ENCODE measurements around the gene CSRNP3.

Gene CSRNP3

DNA sequence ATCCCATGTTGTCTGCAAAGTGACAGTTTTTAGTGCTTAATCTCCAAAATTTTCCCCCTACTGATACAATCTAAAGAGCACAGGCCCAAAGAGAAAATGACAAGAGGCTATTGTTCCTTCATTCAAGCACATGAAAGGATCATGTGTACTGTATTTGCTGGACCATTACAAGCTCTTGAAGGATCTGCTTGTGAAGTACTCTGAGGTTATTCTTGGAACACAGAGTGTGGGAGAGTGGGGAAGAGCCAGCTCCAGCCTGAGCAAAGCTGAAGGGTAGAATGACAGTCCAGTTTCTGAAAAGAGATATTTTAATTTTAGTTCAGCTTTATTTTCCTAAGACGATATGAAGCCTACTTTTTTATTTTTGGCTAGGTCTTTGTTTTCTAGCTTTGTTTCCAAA is 212.3 kb downstream of the CSRNP3 start:
- DNase-seq (ENCODE audit: low read depth, low spot score), result no peak

- DNase-seq (ENCODE audit: low read depth, low spot score), result no peak
Measured at GRCh38 chr2:165682546-165682945, 213.0 kb downstream of the CSRNP3 start.

GRCh38 chr2:165686800-165687199 is 217.3 kb downstream of the CSRNP3 start:
- no peak for DNase-seq (ENCODE audit: low read depth, low spot score)

DNA sequence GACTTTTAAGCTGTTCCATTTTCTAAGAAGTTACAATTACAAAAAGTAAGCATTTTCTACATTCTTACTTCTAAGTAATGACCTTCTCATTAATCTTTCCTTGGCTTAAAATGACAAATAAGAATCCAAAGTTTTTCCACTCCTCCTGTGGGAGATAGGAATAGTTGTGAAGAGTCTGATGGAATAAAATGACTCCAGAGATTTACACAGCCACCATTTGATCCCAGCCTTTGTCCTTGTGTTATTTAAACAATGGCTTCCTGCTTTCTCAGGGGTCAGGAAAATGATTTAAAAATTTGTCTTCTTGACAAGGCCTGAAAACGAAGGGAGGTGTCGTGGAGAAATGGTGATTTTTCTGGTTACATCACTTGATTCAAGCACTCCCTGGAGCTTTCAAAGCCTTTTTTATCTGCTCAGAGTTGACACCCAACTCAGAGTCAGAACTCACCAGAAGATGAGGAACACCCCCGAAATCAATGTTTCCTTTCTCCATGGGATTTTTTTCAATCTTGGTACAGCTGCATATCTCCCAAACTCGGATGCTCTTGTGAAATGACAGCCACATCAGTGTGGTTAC is 218.0 kb downstream of the CSRNP3 start:
- DNase-seq (ENCODE audit: low read depth, low spot score), result no peak

GRCh38 chr2:165691615-165692014 is 222.1 kb downstream of the CSRNP3 start:
- DNase-seq (ENCODE audit: low read depth, low spot score), result no peak

GRCh38 chr2:165692906-165693305 is 223.4 kb downstream of the CSRNP3 start:
- no peak for DNase-seq (ENCODE audit: low read depth, low spot score)

- no peak for DNase-seq (ENCODE audit: low read depth, low spot score)
Measured at GRCh38 chr2:165693838-165694237, 224.3 kb downstream of the CSRNP3 start.

GRCh38 chr2:165697748-165698443 is 228.4 kb downstream of the CSRNP3 start:
- DNase-seq (ENCODE audit: low read depth, low spot score), result no peak

DNA sequence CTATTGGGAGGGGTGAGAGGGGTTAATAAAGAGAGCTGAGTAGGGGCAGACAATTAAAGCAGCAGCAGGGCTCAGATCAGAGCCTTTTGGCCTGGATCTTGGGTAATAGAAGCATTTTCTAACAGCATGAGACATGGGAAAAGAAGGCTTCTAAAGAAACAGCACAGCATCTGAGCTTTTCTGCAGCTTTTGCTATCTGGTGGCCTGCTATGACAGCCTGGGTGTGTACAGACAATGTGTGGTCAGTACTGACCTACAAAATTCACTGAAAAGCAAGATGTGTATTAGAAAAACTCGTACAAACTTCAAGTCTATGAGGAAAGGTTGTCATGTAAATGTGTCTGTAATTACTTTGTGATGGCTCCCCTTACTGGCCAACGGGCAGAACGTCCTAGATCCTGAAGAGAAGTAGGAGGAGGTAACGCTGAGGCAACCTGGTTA is 229.0 kb downstream of the CSRNP3 start:
- no peak for DNase-seq (ENCODE audit: low read depth, low spot score)

- DNase-seq (ENCODE audit: low read depth, low spot score), result no peak
Measured at GRCh38 chr2:165699946-165700345, 230.4 kb downstream of the CSRNP3 start.

DNA sequence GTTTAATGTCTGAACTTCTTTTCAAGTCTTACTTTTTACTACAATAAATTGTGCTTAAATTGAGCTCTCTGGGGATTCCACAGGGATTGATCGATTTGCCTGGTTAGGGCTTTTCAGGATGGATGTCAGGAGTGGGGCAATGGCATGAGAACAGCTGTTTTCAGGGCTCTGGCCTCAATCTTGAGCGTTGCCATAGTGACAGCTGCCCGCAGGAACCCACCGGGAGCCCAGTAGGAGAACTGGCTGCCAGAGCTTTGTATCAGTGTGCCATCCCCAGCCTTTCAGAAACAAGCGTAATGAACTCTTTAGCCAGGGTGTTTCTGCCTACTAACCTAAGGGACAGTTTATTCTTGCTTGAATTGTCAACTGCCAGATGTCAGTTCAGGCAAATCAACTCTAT is 231.0 kb downstream of the CSRNP3 start:
- no peak for DNase-seq (ENCODE audit: low read depth, low spot score)

- no peak for DNase-seq (ENCODE audit: low read depth, low spot score)
Measured at GRCh38 chr2:165701147-165701546, 231.6 kb downstream of the CSRNP3 start.

- DNase-seq (ENCODE audit: low read depth, low spot score), result no peak
Measured at GRCh38 chr2:165706960-165707487, 237.5 kb downstream of the CSRNP3 start.

DNA sequence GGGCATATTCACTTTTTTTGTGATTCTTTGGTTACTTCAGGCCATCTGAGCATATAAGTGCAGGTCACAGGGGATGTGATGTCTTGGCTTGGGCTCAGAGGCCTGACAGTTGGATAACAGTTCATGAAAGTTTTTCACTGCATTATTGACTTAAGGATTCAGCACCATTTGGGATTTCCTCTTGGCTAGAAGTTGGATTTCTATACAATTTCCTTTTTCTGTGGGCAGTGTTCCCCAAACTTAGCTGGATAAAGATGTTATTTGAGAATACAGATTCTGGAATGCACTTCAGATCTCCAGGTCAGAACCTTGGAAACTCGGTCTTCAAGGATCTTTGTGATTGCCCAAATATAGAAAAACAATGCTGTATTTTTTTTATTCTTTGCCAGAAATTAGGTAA is 246.6 kb downstream of the CSRNP3 start:
- DNase-seq (ENCODE audit: low read depth, low spot score), result no peak

DNA sequence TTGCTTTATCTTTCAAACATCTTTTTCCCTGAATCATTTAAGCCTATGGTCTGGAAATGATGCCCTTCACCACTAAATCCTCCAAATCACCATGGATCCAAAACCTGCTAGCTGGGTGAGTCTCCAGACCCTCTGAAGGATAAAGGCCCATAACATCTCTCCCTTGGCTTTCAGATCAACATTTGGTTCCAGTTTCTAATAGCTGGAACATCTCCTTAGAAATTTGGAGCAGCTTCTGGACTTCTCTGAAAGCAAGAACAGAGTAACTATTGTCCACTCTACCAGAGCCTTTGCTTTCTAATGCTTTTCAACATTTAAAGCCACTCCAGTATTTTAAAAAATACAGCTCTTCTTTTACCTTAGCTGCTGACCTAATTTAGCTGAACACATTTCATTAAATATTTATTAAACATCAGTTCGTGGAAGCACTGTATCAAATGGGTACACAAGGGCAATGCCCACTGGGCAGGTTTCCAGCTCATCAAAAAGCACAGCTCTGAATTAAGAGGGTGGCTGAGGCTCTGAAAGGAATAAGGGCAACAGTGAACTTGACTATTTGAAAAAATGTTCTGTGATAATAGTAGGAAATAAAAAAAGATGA is 249.2 kb downstream of the CSRNP3 start:
- DNase-seq (ENCODE audit: low read depth, low spot score), result no peak

DNA sequence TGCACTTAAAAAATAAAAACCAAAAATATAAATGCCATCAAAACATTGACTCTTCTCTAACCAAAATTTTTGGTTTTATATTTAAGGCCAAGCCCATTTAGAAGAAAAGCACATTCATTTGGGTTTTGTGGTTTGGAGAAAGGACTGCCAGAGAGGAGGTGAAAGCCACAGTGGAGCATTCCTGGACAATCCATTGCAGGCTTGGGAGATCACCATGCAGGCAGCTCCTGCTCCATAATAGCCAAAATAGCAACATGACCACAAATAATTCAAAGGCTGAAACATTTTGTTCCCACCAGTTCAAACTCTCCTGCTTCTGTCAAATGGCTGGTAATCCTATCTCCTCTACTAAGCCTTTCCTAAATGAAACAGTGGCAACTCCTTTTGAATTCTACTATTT is 251.0 kb downstream of the CSRNP3 start:
- no peak for DNase-seq (ENCODE audit: low read depth, low spot score)

DNA sequence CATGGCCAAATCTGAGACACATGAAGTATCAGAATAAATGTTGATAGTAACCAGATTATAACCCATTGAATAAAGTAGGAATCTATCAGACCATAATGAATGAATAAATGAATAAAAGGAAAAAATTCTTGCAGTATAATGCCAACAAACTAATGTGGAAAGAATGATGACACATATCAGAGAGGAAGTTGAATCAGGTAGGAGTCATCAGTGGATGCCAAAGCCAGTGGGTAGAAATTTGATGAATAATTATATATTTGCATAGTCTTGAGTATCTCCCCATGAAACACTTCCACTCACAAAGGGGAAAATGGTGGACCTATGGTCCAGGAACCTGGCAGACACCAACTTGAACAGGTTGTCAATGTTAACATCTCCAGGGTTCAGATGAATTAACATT is 255.9 kb downstream of the CSRNP3 start:
- no peak for DNase-seq (ENCODE audit: low read depth, low spot score)
